HG03521 (cell line): ENCODE results near the gene DBNDD1.

Source experiments
- ATAC-seq: cut with Tn5 transposase; IDR thresholded peaks from one replicate; pipeline ENCODE4 v1.9.1; 2021; ENCODE audit warnings: mild to moderate bottlenecking, moderate library complexity; ENCODE audit not compliant: unreplicated experiment

Gene DBNDD1

GRCh38 chr16:89965447-89966225, 53.6 kb downstream of the DBNDD1 start:
- no peak for ATAC-seq

GRCh38 chr16:89964201-89964600, 55.1 kb downstream of the DBNDD1 start:
- ATAC-seq: no peak

DNA sequence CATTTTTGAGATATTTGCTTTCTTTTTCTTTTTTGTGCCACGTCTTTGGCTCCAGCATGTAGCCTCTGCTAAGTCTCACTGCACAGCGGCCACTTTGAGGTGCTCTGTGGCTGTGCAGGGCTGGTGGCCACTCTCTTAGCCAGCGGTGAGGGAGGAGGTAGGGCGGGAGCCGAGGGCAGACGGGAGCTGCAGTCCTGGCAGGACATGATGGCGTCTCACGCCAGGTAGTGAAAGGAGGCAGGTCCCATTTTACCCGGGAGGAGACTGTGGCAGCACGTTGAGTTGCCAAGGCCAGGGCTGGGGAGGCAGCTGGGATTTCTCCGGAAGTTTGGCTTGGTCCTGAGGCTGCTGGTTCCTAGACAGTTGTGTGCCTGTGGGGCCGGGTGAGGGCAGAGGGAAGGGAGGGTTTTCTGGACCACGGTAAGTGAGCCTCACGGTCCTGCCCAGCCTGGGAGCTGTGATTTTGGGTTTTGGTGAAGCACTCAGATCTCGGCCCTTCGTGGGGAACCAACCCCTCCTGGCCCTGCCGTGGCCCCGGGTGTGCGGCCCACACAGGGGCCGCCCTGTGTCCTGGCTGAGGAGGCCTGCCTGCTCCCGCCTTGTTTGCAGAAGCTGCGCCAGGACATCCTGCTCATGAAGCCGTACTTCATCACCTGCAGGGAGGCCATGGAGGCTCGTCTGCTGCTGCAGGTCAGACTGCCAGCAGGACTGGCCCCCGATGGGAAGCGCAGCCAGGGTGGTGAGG, 56.3 kb downstream of the DBNDD1 start:
- ATAC-seq: no peak

DNA sequence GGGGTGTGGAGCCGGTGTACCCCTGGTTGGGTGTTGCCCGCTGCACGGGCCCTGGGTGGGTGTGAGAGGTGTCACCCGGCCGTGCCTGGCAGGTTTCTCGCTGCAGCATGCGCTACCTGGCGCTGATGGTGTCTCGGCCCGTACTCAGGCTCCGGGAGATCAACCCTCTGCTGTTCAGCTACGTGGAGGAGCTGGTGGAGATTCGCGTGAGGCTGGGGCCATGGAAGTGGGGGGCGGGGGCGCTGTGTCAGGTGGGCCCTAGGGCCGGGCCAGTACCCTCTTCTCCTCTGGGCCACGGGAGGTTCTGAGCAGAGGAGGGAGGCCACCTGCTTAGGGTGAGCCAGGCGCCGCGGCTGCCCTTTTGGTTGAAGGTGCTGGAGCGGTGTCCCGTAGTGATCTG, 57.3 kb downstream of the DBNDD1 start:
- ATAC-seq: no peak

DNA sequence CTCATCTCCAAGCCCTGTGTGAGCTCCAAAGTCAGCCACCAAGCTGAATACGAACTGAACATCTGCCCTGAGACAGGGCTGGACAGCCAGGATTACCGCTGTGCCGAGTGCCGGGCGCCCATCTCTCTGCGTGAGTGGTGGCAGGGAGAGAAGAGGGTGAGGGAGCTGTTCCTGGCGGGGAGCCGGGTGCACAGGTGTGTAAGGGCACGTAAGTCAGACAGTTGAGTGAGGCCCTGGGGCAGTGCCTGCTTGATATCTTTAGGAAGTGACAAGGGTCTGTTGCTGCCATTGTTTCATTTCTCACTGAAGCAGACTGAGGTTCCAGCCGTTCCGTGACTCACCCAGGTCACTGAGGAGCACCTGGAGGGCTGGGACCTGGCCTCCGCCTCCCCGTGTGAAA, 58.3 kb downstream of the DBNDD1 start:
- no peak for ATAC-seq

- no peak for ATAC-seq
Observed at GRCh38 chr16:89958596-89958995, 60.7 kb downstream of the DBNDD1 start.

DNA sequence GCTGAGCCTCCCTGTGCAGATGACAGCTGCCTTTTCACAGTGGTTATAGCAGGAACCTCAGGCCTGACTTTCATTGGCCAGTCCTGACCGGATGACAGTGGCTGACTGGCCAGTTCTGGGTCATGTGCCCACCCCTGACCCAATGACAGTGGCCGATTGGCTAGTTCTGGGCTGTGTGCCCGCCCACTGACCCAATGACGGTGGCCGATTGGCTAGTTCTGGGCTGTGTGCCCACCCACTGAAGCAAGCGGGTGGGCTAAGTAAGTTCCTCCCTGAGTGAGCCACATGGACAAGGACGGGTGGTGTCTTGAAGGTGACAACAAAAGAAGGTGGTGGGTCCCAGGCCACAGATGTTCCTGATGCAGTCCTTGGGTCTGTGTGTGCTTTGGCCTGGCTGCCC, 61.2 kb downstream of the DBNDD1 start:
- no peak for ATAC-seq

DNA sequence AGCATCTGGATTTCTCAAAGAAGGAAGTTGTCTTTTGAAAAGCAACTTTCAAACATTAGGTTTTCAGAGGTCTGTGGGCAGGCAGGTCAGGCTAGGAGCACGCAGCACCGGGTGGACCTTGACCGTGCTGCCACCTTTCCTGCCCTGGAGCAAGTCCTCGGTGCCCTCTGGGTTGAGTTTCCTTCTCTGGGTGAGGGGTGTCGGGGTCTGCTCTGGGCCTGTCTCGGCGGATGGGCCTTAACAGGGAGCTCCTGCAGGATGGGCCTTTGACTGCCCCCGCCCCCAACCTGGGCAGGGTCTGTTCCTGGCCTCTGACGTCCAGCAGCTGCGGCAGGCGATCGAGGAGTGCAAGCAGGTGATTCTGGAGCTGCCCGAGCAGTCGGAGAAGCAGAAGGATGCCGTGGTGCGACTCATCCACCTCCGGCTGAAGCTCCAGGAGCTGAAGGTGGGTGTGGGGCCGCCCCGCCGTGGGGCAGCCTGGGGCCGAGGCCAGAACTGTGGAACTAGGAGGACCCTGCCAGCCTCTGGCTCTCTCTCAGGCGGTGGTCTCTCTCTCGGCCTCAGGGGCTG, 62.0 kb downstream of the DBNDD1 start:
- ATAC-seq: no peak

- ATAC-seq: no peak
Observed at GRCh38 chr16:89956505-89957215, 62.6 kb downstream of the DBNDD1 start.

GRCh38 chr16:89955001-89955685, 64.1 kb downstream of the DBNDD1 start:
- no peak for ATAC-seq
